ENCODE measurements around the gene MAML3. TPM values are rescaled to one million over a fixed set of nuclear protein-coding genes. Genes with fewer than 3 reads are reported as not detected.

MAML3 gene
- polyA plus RNA-seq, 4 donors: 1.4 to 10.3 (median 3.4) TPM

- Histone ChIP-seq H3K4me3 (ENCODE audit: low read depth in 1 of 3, low read length in 3 of 3) (no peak overlapping the region), H3K9me3 (ENCODE audit: control insufficient read depth in 2 of 2, insufficient read depth in 1 of 2, low read depth in 1 of 2, low read length in 1 of 2) (peaks cover 0 to 9% of the 10 kb centered on the region in 2 donors), H3K36me3 (ENCODE audit: control insufficient read depth in 3 of 3, insufficient read depth in 2 of 3, low read depth in 1 of 3, low read length in 3 of 3) (no peaks in the 10 kb centered on the region), H3K4me1 (ENCODE audit: control insufficient read depth in 3 of 3, insufficient read depth in 2 of 3, low read depth in 1 of 3, low read length in 2 of 3) (no peaks in the 10 kb centered on the region), H3K27me3 (ENCODE audit: control insufficient read depth in 3 of 3, insufficient read depth in 3 of 3, low read length in 3 of 3) (no peaks in the 10 kb centered on the region), H3K27ac (ENCODE audit: low read depth in 1 of 3, low read length in 2 of 3) (no peak overlapping the region)
- WGBS, 3 donors: 53 to 82% (median 72%) methylated on average over 8 of the region's 8 CpGs
- no peak for DNase-seq
- no peak for FAIRE-seq
Observed at GRCh38 chr4:140163029-140163810, 9.2 kb upstream of the MAML3 start.

DNA sequence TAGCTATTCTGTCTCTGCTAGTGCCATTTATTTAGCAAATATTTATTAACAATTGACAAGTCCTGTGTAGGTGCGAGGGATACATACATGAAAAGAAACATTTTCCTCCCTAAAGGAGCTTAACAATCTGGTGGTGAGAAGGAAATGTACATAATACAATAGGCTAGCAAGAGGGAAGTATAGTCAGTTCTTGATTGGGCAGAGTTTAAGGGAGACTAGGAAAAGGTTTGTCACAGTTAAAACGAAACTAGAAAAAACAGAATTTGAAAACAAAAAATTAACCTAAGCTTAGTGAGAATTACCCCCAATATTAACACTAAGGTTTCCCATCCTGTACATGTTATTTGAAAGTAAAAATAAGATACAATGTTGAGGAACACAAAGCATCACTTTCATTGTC lies 8.6 kb upstream of the MAML3 start:
- FAIRE-seq (no peak), DNase-seq (no peak)
- H3K4me1 ChIP-seq (ENCODE audit: control insufficient read depth in 3 of 3, insufficient read depth in 2 of 3, low read depth in 1 of 3, low read length in 2 of 3): no peaks in the 10 kb centered on the region
- H3K27ac ChIP-seq (ENCODE audit: low read depth in 1 of 3, low read length in 2 of 3): no peak overlapping the region
- 78 to 90% (median 88%) methylated on average over 2 of the region's 2 CpGs for WGBS, 3 donors
- no peaks in the 10 kb centered on the region for H3K27me3 ChIP-seq (ENCODE audit: control insufficient read depth in 3 of 3, insufficient read depth in 3 of 3, low read length in 3 of 3)
- H3K4me3 ChIP-seq (ENCODE audit: low read depth in 1 of 3, low read length in 3 of 3): no peak overlapping the region
- H3K36me3 ChIP-seq (ENCODE audit: control insufficient read depth in 3 of 3, insufficient read depth in 2 of 3, low read depth in 1 of 3, low read length in 3 of 3): no peaks in the 10 kb centered on the region
- peaks cover 0 to 9% of the 10 kb centered on the region in 2 donors for H3K9me3 ChIP-seq (ENCODE audit: control insufficient read depth in 2 of 2, insufficient read depth in 1 of 2, low read depth in 1 of 2, low read length in 1 of 2)

GRCh38 chr4:140158365-140159030 lies 4.5 kb upstream of the MAML3 start:
- FAIRE-seq: no peak
- Histone ChIP-seq H3K9me3 (ENCODE audit: control insufficient read depth in 2 of 2, insufficient read depth in 1 of 2, low read depth in 1 of 2, low read length in 1 of 2) (peaks cover 0 to 9% of the 10 kb centered on the region in 2 donors), H3K4me1 (ENCODE audit: control insufficient read depth in 3 of 3, insufficient read depth in 2 of 3, low read depth in 1 of 3, low read length in 2 of 3) (no peaks in the 10 kb centered on the region), H3K4me3 (ENCODE audit: low read depth in 1 of 3, low read length in 3 of 3) (no peak overlapping the region), H3K27me3 (ENCODE audit: control insufficient read depth in 3 of 3, insufficient read depth in 3 of 3, low read length in 3 of 3) (no peaks in the 10 kb centered on the region), H3K36me3 (ENCODE audit: control insufficient read depth in 3 of 3, insufficient read depth in 2 of 3, low read depth in 1 of 3, low read length in 3 of 3) (no peaks in the 10 kb centered on the region), H3K27ac (ENCODE audit: low read depth in 1 of 3, low read length in 2 of 3) (peak overlapping the region in 1 of 3 donors; percentile 10)
- DNase-seq: peak in 1 of 2 donors; percentile 33
- WGBS, 3 donors: 8 to 23% (median 14%) methylated on average over 3 of the region's 3 CpGs

- Histone ChIP-seq H3K9me3 (ENCODE audit: control insufficient read depth in 2 of 2, insufficient read depth in 1 of 2, low read depth in 1 of 2, low read length in 1 of 2) (peaks cover 0 to 9% of the 10 kb centered on the region in 2 donors), H3K4me1 (ENCODE audit: control insufficient read depth in 3 of 3, insufficient read depth in 2 of 3, low read depth in 1 of 3, low read length in 2 of 3) (no peaks in the 10 kb centered on the region), H3K36me3 (ENCODE audit: control insufficient read depth in 3 of 3, insufficient read depth in 2 of 3, low read depth in 1 of 3, low read length in 3 of 3) (no peaks in the 10 kb centered on the region), H3K27ac (ENCODE audit: low read depth in 1 of 3, low read length in 2 of 3) (no peak overlapping the region), H3K4me3 (ENCODE audit: low read depth in 1 of 3, low read length in 3 of 3) (no peak overlapping the region), H3K27me3 (ENCODE audit: control insufficient read depth in 3 of 3, insufficient read depth in 3 of 3, low read length in 3 of 3) (no peaks in the 10 kb centered on the region)
- DNase-seq: no peak
- no peak for FAIRE-seq
- WGBS, 3 donors: 95 to 97% (median 95%) methylated on average over 2 of the region's 2 CpGs
Observed at GRCh38 chr4:140157341-140157740, 3.4 kb upstream of the MAML3 start.

DNA sequence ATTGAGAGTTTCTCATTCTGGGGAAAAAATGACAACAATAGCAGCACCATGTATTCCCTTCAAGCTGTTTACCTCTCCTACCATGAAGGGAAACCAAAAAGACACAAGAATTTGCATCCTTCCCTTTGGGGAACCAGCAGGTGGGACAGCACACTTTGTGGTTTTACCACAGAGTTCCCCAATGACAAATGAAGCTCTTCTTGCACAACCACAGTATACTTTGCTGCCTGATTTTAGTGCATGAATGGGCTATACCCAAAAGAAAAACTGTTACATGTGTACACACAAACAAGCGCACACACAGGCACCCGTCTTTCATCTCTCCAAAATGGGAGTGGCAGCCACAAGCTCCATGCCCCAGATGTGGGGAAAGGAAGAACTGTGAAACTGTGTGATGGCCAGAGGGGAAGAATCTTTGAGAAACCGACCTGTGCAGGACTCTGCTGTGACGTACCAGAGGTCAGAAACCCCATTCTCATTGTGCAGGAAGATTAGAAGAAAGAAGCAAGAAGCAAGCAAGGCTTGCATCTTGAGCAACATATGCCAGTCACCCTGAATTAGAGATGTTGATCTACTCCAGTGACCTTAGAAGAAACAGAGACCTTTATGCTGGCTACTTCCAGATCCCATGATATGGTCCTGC lies 2.7 kb upstream of the MAML3 start:
- no peak overlapping the region for H3K27ac ChIP-seq (ENCODE audit: low read depth in 1 of 3, low read length in 2 of 3)
- 51 to 80% (median 75%) methylated on average over 4 of the region's 4 CpGs for WGBS, 3 donors
- no peaks in the 10 kb centered on the region for H3K36me3 ChIP-seq (ENCODE audit: control insufficient read depth in 3 of 3, insufficient read depth in 2 of 3, low read depth in 1 of 3, low read length in 3 of 3)
- no peak overlapping the region for H3K4me3 ChIP-seq (ENCODE audit: low read depth in 1 of 3, low read length in 3 of 3)
- H3K27me3 ChIP-seq (ENCODE audit: control insufficient read depth in 3 of 3, insufficient read depth in 3 of 3, low read length in 3 of 3): no peaks in the 10 kb centered on the region
- H3K4me1 ChIP-seq (ENCODE audit: control insufficient read depth in 3 of 3, insufficient read depth in 2 of 3, low read depth in 1 of 3, low read length in 2 of 3): no peaks in the 10 kb centered on the region
- no peak for FAIRE-seq
- DNase-seq: no peak
- peaks cover 0 to 4% of the 10 kb centered on the region in 2 donors for H3K9me3 ChIP-seq (ENCODE audit: control insufficient read depth in 2 of 2, insufficient read depth in 1 of 2, low read depth in 1 of 2, low read length in 1 of 2)

- Histone ChIP-seq H3K27ac (ENCODE audit: low read depth in 1 of 3, low read length in 2 of 3) (peak overlapping the region; percentile 90 to 98 (median 94)), H3K4me1 (ENCODE audit: control insufficient read depth in 3 of 3, insufficient read depth in 2 of 3, low read depth in 1 of 3, low read length in 2 of 3) (peaks cover 0 to 2% (median 0%) of the 10 kb centered on the region in 3 donors), H3K36me3 (ENCODE audit: control insufficient read depth in 3 of 3, insufficient read depth in 2 of 3, low read depth in 1 of 3, low read length in 3 of 3) (no peaks in the 10 kb centered on the region), H3K9me3 (ENCODE audit: control insufficient read depth in 2 of 2, insufficient read depth in 1 of 2, low read depth in 1 of 2, low read length in 1 of 2) (no peaks in the 10 kb centered on the region), H3K27me3 (ENCODE audit: control insufficient read depth in 3 of 3, insufficient read depth in 3 of 3, low read length in 3 of 3) (no peaks in the 10 kb centered on the region), H3K4me3 (ENCODE audit: low read depth in 1 of 3, low read length in 3 of 3) (peak overlapping the region in 2 of 3 donors; percentile 58 to 79)
- DNase-seq (no peak), FAIRE-seq (no peak)
- WGBS, 3 donors: 35 to 65% (median 52%) methylated on average over 3 of the region's 3 CpGs
Observed at GRCh38 chr4:140154572-140154891, 548 bp upstream of the MAML3 start.

DNA sequence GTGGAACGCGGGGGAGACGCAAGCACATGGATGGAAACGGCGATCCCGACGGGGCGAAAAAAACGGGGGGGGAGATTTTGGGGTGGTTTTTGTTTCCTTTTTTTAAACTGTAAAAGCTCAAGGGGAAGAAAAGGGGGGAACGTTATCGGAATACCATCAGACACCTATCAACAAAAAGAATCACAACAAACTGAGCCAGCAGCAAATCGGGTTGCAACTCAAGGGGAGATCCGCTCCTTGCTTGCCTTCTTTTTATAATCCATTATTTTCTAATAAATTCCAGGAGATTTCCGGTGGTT lies 616 bp downstream of the MAML3 start:
- WGBS, 3 donors: 0 to 2% (median 1%) methylated on average over 14 of the region's 14 CpGs

GRCh38 chr4:140152751-140153418 lies 1.1 kb downstream of the MAML3 start:
- DNase-seq (peak; percentile 56 to 85), FAIRE-seq (no peak)
- peaks cover 0 to 9% (median 0%) of the 10 kb centered on the region in 3 donors for H3K4me1 ChIP-seq (ENCODE audit: control insufficient read depth in 3 of 3, insufficient read depth in 2 of 3, low read depth in 1 of 3, low read length in 2 of 3)
- H3K36me3 ChIP-seq (ENCODE audit: control insufficient read depth in 3 of 3, insufficient read depth in 2 of 3, low read depth in 1 of 3, low read length in 3 of 3): no peaks in the 10 kb centered on the region
- 0 to 1% (median 1%) methylated on average over 54 of the region's 54 CpGs for WGBS, 3 donors
- no peaks in the 10 kb centered on the region for H3K27me3 ChIP-seq (ENCODE audit: control insufficient read depth in 3 of 3, insufficient read depth in 3 of 3, low read length in 3 of 3)
- peak overlapping the region; percentile 58 to 79 (median 73) for H3K4me3 ChIP-seq (ENCODE audit: low read depth in 1 of 3, low read length in 3 of 3)
- H3K27ac ChIP-seq (ENCODE audit: low read depth in 1 of 3, low read length in 2 of 3): peak overlapping the region; percentile 90 to 98 (median 94)
- no peaks in the 10 kb centered on the region for H3K9me3 ChIP-seq (ENCODE audit: control insufficient read depth in 2 of 2, insufficient read depth in 1 of 2, low read depth in 1 of 2, low read length in 1 of 2)

More for the DNA sequence above, 616 bp downstream of the MAML3 start:
- Histone ChIP-seq H3K4me3 (ENCODE audit: low read depth in 1 of 3, low read length in 3 of 3) (peak overlapping the region; percentile 58 to 79 (median 73)), H3K27me3 (ENCODE audit: control insufficient read depth in 3 of 3, insufficient read depth in 3 of 3, low read length in 3 of 3) (no peaks in the 10 kb centered on the region), H3K9me3 (ENCODE audit: control insufficient read depth in 2 of 2, insufficient read depth in 1 of 2, low read depth in 1 of 2, low read length in 1 of 2) (no peaks in the 10 kb centered on the region), H3K36me3 (ENCODE audit: control insufficient read depth in 3 of 3, insufficient read depth in 2 of 3, low read depth in 1 of 3, low read length in 3 of 3) (no peaks in the 10 kb centered on the region), H3K27ac (ENCODE audit: low read depth in 1 of 3, low read length in 2 of 3) (peak overlapping the region; percentile 90 to 98 (median 94)), H3K4me1 (ENCODE audit: control insufficient read depth in 3 of 3, insufficient read depth in 2 of 3, low read depth in 1 of 3, low read length in 2 of 3) (peaks cover 0 to 9% (median 0%) of the 10 kb centered on the region in 3 donors)
- DNase-seq (no peak), FAIRE-seq (no peak)
